Fibroblast of pulmonary artery (primary cell): ENCODE results near the gene LST1.
A peak's percentile ranks its signal among the peaks of the same experiment; 100 is the strongest.

ENCODE experiments used
- DNase-seq: peaks from one replicate; pipeline ENCODE4 v3.0.0-alpha.2; 2010; ENCODE audit warnings: low read depth
- H3K4me3 ChIP-seq: replicated peaks from 2 replicates; pipeline ENCODE4 v1.5.1; 2011; ENCODE audit warnings: low read depth, mild to moderate bottlenecking, control low read depth, low read length, moderate library complexity
- TF ChIP-seq, protein P1 (sequence below): IDR thresholded peaks from 2 replicates; pipeline ENCODE4 v1.5.1; 2011; ENCODE audit warnings: mild to moderate bottlenecking, control low read depth, low read length, inconsistent platforms; ENCODE audit errors: missing control alignments

Gene LST1

DNA sequence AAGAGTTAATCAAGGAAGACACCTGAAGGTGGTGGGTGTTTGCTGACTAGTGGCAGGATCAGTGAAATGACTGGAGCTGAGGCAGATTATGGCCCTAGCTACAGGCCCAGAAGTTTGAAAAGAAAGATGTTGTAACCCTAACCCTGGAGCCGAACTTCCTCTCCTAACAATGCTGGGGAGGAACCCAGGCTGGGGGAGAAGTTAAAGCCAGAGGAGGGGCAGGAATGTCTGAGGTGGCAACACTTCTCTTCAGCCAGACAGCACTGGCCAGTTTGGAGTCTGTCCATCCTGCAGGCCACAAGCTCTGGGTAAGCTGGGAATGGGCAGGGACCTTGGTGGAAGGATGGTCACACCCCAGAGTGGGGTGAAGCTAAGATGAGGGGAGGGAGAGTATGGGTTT lies at the start of gene LST1:
Gene LST1, plus strand, starts transcription at position 270 of the 400 bp plus-strand sequence. CDS start 1,023 bp downstream, outside the sequence.
- no peak within 1 kb of the TSS for H3K4me3 ChIP-seq
- DNase-seq: peak; percentile 46
- TF ChIP-seq, protein P1, sequence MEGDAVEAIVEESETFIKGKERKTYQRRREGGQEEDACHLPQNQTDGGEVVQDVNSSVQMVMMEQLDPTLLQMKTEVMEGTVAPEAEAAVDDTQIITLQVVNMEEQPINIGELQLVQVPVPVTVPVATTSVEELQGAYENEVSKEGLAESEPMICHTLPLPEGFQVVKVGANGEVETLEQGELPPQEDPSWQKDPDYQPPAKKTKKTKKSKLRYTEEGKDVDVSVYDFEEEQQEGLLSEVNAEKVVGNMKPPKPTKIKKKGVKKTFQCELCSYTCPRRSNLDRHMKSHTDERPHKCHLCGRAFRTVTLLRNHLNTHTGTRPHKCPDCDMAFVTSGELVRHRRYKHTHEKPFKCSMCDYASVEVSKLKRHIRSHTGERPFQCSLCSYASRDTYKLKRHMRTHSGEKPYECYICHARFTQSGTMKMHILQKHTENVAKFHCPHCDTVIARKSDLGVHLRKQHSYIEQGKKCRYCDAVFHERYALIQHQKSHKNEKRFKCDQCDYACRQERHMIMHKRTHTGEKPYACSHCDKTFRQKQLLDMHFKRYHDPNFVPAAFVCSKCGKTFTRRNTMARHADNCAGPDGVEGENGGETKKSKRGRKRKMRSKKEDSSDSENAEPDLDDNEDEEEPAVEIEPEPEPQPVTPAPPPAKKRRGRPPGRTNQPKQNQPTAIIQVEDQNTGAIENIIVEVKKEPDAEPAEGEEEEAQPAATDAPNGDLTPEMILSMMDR: no peak

DNA sequence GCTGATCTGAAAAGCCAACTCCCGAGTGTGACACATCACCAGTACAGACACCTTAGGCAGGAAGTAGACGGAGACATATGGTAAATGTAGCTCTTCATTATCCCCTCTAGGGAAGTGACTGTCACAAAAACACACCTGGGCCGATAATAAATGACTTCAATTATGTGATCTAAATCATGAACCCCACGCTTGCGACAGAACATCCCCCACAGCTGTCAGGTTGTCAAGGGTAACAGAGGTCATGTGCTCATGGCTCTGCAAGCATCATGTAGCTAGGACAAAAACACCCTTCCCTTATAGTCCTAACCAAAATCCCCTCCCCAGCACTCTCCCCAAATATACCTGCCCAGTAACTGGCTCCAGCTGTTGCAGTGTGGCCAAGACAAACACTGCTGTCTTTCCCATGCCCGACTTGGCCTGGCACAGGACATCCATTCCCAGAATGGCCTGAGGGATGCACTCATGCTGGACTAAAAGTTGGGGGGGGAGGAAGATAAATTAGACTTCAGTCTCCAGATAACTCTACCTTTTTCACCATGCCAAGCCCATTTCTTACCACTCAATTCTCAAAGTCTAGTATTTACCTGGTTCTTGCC lies 47.2 kb upstream of the LST1 start:
- no peak for DNase-seq
- TF ChIP-seq, protein P1: no peak
- H3K4me3 ChIP-seq: peak overlapping the region; percentile 68

DNA sequence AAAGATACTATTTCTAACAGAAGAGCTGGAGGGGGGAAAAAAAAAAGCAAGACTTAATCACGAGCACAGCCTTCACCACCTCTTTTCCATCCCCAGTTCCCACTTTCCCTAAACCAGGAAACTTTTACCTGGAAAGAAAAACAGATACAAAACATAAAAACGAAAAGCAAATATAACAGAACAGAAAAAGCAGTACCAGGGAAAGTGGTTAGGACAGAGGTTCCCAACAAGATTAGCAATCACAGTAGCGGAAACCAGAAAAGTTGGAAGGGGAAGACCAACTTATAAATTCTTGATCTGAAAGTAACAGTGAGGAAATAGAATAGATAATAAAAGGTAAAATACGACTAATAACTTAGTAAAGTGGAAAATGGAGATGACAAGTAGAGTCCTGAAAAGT lies 45.4 kb upstream of the LST1 start:
- TF ChIP-seq, protein P1: no peak
- DNase-seq: no peak
- H3K4me3 ChIP-seq: peak overlapping the region; percentile 68

DNA sequence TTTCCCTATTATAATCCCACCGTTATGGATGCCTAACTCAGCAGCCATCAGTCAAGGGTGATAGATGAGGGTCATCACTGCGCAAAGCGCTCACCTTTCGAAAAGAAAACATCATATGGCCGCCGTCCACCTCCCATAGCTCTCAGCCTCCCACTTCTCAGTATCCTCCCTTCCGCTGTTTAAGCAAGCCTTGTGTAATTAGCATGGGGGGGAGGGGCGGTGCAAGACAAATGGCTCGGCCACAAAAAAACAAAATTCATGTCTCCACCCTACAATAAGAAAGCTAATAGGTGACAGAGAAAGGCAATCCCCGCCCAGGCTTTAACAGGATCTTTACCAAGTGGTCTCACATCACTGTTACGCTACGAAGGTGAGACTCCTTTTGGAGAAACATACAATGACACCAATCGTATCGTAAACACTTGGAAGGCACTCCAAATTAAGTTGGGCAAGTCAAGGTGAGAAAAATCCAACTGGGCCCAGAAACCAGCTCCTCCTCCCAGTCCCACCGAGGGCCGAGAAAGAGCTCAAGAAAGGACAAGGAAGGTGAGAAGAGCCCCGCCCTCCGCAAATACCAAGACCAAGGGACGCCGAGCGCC lies 44.9 kb upstream of the LST1 start:
- TF ChIP-seq, protein P1: no peak
- H3K4me3 ChIP-seq: peak overlapping the region; percentile 68

DNA sequence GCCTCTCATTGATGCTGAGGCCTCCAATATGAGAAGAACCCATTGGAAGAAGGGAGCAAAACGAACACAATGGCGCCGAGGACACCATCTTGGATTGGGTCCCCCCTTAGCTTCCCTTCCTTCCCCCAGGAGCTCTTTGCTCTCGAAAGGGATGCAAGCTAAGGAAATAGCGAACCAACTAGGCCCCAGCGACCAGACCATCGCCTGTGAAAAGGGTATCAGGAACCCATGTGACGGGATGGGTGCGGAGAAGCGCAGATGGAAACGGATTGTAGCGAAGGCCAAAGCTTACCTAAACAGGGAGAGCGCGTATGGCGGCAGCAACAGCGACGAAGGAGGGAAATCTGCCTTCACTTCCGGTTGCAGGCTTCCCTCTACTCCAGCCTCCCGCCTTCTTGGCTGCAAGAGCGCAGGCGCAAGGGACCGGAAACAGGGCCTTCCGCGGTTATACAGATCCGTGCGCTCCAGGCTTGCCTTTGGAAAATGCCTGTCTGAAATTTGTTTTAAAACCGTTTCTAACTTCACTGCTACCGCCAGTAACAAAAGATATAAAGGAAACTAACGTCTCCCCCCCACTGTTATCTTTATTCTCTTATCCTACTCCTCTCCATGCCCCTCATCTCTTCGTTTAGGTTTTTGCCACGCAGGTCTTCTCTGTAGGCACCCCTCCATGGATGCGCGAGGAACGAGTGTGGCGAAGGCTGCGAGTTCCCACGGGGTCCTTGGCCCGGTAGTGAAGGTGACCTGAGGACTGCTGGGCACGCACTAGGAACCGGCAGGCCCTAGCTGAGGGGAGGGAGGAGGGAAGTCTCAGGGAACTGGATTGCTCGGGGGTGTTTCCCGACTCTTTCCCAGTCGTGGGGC lies 44.2 kb upstream of the LST1 start, which contains the start of gene DDX39B:
Gene DDX39B, minus strand, starts transcription at position 346 of the 864 bp plus-strand sequence. CDS start 1,471 bp downstream, outside the sequence.
- H3K4me3 ChIP-seq: peak within 1 kb of the TSS; percentile 68
- DNase-seq: peak; percentile 98
- TF ChIP-seq, protein P1: no peak

More for the DNA sequence above, 44.9 kb upstream of the LST1 start:
- peak; percentile 71 for DNase-seq

DNA sequence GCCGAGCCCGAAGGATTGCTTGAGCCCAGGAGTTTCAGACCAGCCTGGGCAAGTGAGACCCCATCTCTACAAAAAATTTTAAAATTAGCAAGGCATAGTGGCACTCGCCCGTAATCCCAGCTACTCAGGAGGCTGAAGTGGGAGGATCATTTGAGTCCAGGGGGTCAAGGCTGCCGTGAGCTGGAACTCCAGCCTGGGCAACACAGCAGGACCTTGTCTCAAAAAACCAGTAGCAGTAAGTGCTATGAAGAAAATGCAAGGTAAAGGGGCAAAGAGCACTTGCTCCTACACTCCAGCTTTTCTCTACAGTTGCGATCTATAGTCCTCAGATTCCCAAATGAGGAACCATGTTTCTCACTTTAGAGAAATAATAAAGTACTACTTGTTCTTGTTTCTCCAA lies 42.4 kb upstream of the LST1 start:
- TF ChIP-seq, protein P1: no peak
- H3K4me3 ChIP-seq: no peak overlapping the region
- DNase-seq: no peak
